HG03469 (cell line): ENCODE data around the gene SLC48A1.
A peak's percentile ranks its signal among the peaks of the same experiment; 100 is the strongest.

ENCODE experiments used
- ATAC-seq: cut with Tn5 transposase; IDR thresholded peaks from one replicate; pipeline ENCODE4 v1.9.1; 2021; ENCODE audit warnings: mild to moderate bottlenecking, moderate library complexity, moderate number of reproducible peaks; ENCODE audit not compliant: unreplicated experiment

Gene SLC48A1

DNA sequence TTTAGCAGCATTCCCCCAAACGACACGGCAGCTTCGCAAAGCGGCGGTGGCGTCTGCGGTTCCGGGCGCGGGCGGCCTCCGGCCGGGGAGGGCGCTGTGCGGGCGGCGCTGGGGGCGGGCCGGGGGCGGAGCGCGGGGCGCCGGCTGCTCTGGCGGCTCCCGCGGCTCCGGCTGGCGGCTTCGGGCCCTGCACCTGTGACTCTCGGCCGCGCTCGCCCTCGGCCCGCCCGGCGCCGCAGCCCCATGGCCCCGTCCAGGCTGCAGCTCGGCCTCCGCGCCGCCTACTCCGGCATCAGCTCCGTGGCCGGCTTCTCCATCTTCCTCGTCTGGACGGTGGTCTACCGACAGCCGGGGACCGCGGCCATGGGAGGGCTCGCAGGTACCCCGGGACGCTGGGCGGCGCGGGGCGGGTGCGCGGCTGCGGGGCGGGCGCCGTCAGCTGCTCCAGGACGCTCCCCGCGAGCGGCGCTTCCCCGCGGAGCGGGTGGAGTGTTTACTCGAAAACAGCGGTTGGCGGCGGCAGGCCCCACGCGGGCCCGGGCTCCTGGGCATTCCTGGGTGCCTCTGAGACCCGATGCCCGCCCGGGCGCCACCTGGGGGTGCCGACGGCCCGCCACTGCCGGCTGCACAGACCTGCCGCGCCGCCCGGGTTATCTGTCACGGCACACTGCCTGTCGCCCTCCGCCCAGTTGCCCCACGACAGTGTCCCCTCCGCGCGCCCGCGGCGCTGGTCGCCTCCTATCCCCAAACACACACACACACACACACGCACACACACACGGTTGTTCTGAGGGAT lies at the start of gene SLC48A1:
Gene SLC48A1 (plus strand): TSS at position 177 of the 796 bp plus-strand sequence. CDS start 67 bp downstream, at position 244.
- ATAC-seq: peak; percentile 52

- ATAC-seq: no peak
Measured at GRCh38 chr12:47725091-47725772, 47.8 kb upstream of the SLC48A1 start, which contains the start of gene ENDOU. TSS of gene ENDOU (minus strand) at chr12:47725490. CDS start at chr12:47725413, 77 bp downstream.

GRCh38 chr12:47725893-47726292 lies 47.1 kb upstream of the SLC48A1 start:
- ATAC-seq: peak; percentile 87

DNA sequence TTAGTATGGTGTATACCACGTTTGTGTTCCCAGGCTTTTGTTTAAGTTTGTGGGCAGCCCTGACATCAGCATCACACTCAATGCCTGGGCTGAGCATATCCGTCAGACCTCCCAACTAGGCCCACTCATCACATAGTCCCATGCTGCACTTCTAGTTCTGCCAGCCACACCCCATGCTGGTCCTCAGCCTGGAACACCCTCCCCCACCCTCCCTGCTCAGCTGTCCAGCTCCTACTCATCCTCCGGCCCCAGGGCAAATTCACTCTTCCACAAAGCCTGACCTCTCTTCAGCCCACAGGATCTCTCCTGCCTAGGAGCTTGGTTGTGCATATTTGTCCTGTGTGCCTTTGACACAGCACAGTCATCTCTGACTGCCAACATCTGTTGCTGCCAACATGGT lies 43.8 kb upstream of the SLC48A1 start:
- no peak for ATAC-seq

DNA sequence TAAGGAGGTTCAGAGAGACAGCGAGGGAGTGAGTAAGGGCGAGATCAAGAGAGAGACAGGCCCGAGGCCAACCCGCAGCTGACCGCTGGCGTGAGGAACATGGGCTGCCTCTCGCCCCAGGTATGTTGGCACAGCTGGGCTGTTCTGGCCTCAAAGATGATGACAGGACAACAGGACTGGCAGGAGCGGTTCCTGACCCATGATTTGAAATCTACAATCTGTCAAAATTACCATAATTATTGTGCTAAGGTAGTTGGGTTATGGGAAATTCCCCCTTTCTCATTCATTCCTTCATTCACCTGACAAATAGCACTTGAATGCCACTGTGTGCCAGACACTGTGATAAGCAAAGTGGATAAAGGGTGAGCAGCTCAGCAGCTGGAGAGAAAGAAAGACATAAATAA lies 42.7 kb upstream of the SLC48A1 start:
- ATAC-seq: no peak

DNA sequence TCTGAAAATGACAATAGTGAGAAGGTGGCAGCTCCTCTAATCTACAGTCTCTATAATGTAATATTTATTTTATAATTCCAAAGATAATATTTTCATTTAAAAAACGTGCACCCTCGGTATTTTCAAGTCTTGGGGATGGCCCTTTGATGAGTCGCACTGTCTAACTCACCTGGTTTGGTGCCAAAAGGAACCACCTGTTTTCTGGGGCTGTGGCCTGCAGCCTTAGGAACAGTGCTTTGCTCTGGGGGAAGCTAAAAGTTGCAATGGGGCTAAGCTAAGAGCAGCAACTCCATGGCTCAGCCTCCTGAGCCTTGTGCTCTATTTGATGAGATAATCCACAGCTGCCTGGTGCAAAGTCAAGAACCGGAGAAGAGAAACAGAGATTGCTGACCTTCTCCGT lies 41.3 kb upstream of the SLC48A1 start:
- no peak for ATAC-seq

GRCh38 chr12:47732504-47732903 lies 40.5 kb upstream of the SLC48A1 start:
- no peak for ATAC-seq

DNA sequence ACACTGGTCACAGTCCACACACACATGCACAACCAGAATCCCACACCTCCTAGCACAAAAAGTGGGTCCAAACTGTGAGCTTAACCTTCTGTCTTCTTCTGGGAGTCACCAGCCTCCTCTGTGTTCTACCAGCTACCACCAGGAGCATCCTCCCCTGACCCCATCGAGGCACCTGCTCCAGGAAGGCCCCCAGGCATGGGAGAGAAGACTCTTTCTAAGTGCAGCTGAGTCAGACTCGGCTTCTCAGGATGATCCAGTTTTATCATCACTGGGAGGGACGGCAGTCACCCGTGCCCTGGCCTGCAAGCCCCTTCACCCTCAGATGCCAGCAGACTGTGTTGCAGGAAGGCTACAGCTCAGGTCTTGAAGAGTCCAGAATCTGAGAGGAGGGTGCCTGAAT lies 39.9 kb upstream of the SLC48A1 start:
- ATAC-seq: no peak

DNA sequence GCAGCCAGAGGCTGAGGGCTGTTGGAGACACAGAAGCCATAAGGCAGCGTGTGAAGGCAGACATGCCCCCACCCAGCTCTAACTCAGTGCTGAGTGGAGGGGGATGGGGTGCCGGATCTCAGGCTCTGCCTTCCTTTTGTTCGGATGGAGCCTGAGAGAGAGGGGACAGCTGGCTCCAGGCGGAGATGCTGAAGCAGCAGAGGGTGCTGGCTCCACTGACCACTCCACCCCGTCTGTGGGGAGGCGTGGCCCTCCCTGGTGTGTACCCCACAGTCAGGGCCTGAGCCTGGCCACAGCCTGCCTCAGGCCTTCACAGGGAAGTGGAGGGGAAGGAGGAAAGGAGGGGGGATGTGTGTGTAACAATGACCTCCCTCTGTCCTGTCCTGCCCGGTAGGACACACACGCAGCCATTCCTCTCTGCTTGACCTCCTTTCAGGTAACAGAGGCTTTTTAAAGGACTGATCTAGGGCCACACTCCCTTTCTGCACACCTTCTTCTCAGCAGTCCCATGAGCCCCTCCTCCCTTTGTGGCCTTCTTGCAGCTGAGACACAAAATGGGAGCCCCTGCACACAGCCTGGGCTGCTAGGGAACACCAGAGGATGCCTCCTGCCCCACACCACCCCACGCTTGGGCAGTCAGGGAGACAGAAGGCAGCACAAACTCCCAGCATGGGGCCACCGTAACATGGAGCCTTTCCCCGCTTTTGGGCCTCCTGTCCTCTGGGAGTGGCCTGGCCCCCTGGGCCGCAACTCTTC lies 38.1 kb upstream of the SLC48A1 start:
- ATAC-seq: no peak

DNA sequence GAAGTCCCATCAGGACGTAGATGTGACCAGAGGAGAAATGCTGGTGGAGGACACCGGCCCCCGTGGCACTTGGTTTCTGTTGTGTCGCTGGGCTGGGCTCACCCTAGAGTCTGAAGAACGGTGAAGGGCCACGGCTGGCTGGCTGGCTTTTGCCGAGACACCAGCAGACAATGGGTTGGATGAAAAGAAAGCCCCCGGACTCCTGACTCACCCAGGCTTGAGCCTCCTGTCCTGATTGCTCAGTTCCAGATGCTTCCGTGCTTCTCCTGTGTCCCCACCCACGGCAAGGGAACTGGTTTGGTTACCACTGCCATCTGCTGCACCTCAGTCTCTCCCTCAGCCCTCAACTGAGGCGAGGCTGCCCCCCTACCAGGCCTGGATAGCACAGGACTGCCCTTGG lies 37.4 kb upstream of the SLC48A1 start:
- ATAC-seq: no peak

- no peak for ATAC-seq
Measured at GRCh38 chr12:47736216-47736615, 36.8 kb upstream of the SLC48A1 start.

GRCh38 chr12:47736877-47737676 lies 36.0 kb upstream of the SLC48A1 start:
- ATAC-seq: no peak

DNA sequence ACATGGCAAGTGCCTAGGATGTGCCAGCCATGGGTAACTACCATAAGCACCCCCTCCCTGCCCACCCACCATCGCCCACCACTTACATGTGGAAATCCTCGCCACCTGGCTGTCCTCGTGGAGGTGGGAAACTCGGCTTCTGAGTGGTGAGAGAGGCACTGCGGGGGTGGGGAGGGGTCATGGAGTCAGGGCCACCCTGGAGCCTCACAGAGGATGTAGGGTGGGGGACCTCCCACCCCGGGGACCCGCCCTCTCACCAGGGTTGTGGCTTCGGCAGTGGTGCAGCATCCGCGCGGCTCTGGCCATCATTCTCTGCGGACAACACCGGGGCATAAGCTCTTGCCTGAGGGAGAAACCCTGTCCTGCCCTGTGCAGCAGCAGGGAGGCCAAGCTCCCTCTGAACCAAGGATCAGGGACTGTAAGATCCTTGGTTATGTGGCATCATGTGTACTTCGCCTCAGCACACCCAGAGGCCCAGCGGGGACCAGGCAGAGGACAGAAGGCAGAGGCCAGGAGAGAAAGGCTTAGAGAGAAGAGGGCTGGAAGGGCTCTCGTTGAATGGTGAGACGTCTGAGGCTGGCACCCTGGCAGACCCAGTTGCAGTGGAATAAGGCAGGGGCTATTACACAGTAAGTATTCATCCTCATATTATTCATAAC lies 35.0 kb upstream of the SLC48A1 start:
- ATAC-seq: no peak

DNA sequence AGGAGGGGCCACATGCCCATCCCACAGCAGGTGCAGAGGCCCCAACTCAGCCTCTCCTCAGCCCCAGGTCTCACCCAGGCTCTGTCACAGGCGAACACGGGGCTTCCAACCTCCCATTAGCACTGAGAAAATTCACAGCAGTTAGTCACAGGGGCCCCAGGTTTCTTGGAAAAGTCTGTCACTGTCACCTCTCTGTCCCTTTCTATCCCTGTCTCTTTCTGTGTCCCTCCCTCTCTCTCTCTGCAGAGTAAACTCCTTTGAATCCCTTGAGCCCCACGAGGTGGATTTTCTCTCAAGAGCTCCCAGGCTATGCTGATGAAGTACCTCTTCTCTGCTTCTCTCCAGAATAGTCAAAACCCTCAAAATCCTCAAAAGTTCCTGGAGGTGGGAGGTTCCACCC lies 33.7 kb upstream of the SLC48A1 start:
- no peak for ATAC-seq

DNA sequence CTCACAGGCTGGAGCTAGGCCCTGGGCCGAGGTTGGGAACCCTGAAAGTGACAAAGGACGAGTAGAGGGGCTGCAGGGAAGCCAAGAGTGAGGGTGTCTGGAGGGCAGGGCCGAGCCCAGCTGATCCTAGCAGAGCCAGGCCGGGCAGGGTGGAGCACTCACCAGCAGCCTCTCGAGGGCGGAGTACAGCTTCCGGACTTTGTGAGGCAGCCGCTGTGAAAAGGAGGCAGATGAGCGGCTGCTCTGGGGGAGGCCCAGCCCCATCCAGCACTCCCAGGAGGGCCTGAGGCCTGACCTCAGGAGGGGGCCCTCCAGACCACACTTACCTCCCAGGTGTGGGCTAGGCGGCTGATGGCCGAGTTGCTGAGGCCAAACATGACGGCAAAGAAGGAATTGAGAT lies 33.1 kb upstream of the SLC48A1 start:
- peak; percentile 39 for ATAC-seq

DNA sequence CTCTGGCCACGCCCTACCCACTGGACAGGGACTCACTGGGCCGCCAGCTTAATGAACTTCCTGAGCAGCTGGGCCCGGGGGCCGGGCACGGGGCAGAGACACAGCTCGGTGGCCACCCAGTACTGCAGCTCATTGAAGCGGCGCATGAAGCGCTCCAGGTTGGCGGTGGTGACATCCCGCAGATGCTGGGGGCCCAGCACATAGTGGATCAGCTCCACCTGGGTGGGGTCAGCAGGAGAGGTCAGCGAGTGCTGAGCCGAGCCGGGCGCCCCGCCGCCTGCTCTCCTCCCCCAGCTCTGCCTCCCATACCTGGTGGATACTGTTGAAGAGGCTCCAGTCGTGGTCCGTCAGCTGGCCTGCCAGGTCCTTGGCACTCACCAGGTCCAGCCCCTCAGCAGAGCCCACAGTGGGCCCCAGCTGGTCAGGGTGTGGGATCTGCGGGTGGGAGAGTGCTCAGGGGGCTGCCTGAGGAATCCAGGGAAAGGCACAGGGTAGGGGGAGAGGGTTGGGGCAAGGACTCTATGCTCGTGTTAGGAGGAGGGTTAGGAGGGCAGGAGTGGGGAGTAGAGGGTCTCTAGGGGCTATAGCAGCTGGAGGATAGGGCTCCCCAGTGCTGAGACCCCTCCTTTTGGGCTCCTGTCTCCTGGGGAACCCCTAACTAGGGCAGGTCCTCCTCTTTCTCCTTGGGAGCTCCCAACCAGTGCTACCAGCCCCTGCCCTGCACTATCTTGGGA lies 32.3 kb upstream of the SLC48A1 start:
- ATAC-seq: peak; percentile 30

- no peak for ATAC-seq
Measured at GRCh38 chr12:47741340-47741703, 31.7 kb upstream of the SLC48A1 start.

DNA sequence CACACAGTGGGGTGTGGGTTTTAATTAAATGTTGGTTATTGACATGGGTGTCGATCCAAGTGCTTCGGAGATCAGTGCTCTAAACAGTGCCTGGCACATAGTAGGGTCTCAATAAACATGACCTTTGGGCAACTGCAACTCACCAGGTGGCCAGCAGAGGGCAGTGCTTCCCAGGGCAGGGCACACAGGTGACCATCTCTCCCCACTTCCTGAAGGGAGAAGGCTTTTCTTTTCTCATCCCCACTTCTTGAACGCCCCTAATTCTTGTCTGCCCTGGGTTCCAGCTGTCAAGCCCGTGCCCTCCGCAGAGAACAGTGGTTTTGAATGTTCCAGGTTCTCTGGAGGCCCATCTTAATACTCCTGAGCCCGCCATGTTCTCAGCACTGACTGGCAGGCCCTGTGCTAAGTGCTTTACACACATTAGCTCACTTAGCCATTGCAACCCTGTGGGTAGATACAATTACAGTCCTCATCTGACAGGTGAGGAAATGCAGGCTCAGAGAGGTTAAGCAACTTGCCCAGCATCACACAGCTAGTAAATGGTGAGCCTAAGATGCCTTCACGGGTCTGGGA lies 30.7 kb upstream of the SLC48A1 start:
- ATAC-seq: no peak

DNA sequence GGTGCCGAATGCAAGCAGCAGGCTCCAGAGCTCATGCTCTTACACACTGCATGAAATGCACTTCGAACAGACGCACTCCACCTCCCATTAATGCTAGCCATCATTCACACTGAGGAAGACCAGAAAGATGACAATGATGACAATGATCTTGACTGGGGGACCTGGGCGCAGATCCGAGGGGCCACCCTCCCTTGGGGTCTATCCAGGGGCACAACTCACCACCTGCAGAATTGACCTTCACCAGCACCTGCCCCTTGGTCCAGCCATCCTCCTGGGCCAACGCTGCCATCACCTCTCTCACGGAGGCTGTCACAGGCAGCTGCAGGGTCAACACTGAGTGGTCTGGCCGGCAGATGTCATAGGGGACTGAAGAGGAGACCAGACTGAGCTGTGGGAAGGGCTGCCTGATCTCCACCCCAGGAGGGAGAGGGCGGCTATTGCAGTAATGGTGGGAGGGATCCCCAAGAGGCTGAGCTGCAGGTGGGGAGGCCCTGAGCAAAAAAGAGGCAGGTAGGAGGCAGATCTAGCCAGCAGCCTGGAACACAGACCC lies 29.7 kb upstream of the SLC48A1 start:
- no peak for ATAC-seq
